CD4-positive, alpha-beta T cell treated with Interleukin-10 for 1 hour (primary cell): ENCODE results near the gene CYSTM1.
A peak's percentile ranks its signal among the peaks of the same experiment; 100 is the strongest.

ENCODE experiments used
- DNase-seq: peaks from one replicate; pipeline ENCODE4 v3.0.0-alpha.2; 2020

CYSTM1 gene

DNA sequence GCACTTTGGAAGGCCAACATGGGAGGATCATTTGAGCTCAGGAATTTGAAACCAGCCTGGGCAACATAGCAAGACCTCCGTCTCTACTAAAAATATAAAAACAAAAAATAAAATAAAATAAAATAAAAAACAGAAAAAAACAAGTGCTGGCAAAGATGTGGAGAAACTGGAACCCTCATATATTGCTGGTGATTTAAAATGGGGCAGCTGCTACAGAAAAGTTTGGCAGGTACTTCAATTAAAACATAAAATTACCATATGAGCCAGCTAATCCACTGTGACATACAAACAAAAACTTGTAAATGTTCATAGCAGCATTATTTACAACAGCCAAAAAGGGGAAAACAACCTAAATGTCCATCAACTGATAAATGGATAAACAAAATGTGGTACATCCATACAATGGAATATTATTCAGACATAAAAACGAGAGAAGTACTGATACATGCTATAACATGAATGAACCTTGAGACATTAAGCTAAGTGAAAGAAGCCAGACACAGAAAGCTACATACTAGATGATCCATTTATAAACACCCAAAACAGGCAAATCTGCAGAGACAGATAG is 85.2 kb downstream of the CYSTM1 start:
- DNase-seq = no peak

DNA sequence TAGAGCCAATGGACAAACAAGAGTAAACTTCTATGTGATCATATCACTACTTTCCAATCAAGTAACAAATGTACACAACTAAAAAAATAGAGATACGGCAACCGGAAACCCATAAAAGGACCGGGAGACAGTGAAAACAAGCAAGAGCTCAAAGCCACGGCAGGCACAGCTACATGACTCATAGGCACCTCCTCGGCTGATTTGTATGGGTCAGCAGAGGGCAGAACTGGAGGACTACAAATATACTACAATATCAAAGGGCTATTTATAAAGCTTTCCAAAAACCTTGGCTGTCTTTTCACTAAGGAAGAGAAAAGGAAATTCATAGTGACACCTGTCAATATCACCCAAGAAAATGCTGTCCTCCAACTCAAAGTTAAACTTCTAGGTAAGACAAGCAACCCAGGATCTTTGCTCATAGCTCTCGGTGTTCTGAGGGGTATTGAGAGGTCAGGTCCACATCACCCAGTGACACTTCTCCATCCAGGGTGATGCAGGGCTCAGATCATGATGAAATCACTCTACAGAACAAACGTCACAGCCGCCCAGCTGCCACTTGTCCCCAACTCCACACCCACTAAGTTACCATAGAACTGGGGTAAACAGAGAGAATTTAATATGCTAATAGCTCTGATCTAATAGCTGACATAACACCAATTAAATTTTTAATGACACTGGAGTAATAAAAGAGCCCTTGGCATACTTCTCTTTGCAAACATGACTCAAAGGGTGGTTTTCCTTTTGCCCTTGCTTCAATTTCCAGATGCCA is 86.6 kb downstream of the CYSTM1 start:
- DNase-seq = peak; percentile 68

DNA sequence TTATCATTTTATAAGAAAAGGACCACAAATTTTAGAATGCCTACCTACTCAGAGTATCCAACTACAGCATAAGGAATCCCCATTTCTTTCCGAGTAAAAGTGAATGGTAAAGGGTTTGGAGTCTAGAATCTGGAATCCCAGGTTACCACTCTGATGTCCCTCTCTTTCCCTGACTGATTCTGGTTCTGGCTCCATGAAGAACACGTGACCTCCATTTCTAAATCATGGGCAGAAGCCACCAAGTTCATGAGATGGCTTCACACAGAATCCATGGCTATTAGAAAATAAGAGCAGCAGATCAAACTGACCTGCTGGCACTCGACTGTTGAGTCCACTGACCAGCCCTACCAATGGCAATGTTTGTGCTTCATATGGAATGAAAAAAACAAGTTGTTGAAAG is 87.2 kb downstream of the CYSTM1 start:
- DNase-seq = no peak

DNA sequence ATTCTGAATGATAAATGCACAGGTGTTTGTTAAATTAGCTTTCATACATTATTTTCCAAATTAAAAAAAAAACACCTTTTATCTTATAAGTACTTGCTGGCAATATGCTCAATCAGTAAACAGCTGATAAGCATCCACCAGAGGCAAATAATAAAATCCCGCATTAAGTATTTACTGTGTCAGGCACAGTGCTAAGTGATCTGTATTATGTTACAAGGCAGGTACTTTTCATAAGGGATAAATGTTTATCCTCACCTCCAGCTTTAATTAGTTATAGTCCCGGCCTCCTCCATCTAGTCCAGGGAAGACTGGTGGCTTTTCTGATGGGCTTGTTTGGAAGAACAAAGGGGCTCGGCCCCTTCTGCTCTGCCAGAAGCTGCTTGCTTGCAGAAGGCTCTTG is 87.9 kb downstream of the CYSTM1 start:
- DNase-seq = no peak

DNA sequence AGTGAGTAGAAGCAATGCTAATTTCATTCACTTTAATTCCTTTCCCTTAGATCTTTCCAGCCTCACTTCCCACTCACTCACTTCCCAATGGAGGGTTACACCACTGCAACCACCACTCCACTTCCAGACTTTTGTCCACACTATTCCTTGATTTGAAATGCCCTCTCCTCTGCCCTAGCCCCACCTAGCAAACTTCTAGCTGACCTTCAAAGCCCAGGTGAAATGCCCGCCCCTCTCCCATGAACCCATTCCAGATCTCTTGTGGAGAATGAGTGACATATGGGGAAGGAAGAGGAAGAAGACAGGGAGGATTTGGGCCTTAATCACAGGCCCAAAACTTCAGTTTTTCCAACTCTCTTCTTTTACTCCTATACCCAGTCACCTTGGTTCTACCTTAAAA is 90.9 kb downstream of the CYSTM1 start:
- no peak for DNase-seq

DNA sequence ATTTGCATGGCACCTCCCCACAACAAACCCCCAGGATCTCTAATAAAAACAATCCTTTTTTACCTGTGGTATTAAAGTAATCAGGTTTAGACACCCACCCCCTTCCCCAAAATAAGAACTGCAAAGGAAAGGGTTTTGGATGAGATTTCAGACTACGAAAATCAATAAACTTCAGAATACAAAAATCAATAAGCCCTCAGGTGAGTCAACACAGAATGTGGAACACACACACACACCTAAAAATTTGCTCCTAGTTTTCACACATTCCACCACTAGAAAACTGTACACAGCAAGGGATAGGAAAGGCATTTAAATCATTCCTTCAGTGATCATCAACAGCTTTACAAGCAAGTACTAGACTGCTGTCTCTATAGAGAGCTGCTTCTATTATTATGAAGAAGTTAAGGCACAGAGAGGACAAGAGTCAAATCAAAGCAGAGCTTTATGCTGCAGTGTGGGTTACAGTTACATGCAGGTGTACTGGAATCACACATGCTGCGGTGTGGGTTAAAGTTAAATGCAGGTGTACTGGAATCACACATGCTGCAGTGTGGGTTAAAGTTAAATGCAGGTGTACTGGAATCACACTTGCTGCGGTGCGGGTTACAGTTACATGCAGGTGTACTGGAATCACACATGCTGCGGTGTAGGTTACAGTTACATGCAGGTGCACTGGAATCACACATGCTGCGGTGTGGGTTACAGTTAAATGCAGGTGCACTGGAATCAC is 91.6 kb downstream of the CYSTM1 start:
- DNase-seq = peak; percentile 15

DNA sequence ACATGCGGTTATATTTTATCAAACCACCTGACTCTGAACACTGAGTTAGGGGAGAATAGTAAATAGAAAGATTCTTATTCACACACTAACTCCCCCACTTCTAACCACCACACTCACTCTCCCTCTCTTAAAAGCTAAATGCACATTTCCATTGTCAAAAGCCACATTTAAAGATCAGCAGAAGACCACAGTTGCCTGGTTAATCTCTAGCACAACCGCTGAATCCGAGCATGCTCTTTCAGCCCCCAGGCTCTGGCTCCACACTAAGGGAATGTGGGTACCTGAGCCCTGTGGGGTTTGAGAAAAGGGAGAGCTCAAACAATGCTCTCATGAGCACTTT is 92.2 kb downstream of the CYSTM1 start:
- no peak for DNase-seq

DNA sequence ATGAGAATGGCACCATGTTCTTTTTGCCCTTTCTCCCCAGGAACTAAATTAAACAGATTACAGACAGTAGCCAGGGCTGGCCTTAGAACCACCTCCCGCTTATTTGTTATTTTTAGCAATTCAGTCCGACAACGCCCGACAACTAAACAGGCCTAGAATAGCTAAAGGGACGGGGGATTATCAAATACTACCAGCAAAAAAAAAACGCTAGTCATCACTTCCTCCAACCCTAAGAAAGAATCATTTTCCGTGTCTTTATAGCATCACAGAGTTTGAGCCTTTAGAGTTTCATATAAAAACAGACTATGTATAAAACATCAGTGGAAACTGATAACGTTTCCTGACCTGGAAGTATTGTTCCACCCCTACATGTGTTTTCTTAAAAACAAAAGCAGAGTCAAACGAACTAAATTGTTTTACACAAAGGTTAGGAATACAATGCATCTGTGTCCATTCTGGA is 92.6 kb downstream of the CYSTM1 start:
- no peak for DNase-seq

DNA sequence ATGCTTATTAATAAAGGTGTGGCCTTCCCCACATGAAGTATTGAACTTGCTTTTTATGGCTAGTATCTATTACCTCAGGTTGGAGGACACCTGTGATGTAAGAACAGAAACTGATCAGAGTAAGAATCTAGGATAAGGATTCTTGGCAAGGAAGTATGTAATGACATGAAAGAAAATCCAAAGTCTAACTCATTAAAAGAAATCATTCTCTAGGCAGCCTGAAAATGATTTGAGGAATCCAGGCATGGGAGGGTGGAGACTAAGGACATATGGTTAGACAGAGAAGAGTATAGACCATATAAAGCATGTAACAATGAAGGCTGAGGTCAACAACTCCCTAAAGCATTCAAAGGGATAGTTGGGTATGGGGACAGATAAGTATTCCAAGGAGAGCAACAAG is 95.0 kb downstream of the CYSTM1 start:
- DNase-seq = no peak

DNA sequence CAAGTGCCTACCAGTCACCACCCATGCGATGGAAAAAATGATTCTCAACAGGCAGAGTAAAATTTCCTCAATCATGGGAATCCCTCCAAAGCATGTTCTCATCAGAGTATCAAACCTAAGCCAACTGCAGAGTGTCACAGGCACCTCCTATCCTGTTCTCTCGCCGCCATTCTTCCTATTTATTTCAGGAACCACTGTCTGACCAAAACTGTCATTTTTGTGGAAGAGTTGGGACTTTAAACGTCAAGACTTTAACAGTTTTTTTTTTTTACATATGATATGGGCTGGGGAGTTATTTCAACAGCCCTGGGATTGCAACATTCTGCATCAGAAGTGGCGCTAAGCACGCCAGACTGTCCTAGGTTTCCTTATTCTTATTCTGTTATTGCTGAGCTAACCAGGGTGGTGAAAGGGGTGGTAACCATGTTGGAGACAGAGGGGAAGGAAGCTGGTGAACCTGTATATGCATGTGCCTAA is 98.5 kb downstream of the CYSTM1 start:
- no peak for DNase-seq

DNA sequence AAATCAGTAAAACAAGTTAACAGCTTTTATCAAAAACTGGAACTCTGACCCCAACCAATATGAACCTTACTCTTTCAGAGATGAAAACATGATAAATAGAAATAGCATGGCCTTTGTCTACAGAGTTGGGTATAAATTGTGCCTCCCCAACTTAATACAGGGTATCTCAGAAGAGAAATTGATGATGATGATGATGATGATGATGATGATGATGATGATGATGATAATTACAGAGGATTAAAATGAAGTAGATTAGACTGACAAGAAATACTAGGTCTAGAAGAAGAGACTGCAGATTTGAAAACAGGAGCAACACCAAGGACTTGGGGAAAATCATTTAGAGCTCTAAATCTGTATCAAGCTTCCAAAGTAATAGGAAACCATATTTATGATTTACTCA is 100.8 kb downstream of the CYSTM1 start:
- no peak for DNase-seq

DNA sequence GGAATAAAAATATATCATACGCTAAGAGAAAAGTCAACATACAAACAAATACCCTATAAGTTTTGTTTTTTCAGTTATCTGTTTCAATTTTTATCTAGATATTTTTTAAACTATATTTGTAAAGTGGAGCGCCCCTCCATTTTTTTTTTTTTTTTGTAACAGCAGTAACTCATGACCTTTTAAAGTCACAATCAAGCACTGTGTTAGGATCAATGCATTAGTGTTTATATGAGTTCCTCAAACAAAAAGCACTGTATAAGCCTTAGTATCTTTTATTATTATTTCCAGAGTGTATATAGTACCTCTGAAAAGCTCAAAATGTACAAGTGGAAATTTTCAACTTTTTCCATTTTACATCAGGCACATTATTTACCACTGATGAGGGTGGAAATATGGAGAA is 107.3 kb downstream of the CYSTM1 start:
- no peak for DNase-seq

DNA sequence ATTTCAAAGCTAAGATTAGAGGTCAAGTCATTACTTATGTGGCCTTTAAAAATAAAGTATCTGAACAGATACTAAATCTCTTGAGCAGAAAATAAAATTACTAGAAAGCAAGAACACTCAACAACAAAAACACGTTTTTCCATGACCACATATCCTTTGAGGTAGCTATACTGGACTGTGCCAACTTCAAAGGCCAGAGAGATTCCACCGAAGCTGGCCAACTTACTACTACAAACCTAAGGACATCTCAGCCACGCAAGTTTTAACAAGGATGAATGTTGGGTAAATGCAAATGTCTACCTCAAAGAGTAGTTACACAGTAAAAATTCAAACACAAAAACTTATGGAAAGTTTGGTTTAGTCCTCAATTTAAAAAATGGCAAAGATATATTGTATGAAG is 109.0 kb downstream of the CYSTM1 start:
- DNase-seq = no peak

DNA sequence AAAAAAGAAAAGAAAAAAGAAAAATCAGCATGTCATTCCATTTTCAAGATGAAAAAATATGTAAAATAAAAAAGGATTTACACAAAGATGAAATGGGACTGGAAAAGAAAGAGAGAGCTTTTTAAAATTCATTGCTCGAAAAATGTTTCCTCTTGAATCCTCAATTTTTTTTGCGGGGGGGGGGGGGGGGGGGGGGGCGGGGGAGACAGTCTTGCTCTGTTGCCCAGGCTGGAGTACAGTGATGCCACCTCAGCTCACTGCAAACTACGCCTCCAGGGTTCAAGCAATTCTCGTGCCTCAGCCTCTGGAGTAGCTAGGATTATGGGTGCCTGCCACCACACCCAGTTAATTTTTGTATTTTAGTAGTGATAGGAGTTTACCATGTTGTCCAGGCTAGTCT is 111.4 kb downstream of the CYSTM1 start:
- no peak for DNase-seq

DNA sequence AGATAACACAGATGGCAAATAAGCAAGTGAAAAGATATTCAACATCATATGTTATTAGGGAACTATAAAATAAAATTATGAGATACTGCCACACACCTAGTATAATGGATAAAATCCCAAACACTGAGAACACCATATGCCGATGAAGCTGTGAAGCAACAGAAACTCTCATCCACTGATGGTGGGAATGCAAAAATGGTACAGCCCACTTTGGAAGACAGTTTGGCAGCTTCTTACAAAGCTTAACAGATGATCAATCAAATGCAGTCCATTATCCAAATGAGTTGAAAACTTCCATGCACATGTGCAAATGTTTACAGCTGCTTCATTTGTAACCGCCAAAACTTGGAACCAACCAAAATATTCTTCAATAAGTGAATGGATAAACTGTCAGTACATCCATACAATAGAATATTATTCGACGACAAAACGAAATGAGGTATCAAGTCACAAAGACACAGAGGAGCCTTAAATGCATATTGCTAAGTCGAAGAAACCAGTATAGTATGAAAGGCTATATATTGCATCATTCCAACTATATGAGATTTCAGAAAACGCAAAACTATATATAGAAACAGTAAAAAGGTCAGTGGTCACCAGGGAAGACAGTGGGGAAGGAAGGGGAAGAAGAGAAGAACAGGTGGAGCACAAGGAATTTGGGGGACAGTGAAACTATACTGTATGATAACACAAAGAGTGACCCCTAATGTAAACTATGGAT is 113.0 kb downstream of the CYSTM1 start:
- DNase-seq = no peak

DNA sequence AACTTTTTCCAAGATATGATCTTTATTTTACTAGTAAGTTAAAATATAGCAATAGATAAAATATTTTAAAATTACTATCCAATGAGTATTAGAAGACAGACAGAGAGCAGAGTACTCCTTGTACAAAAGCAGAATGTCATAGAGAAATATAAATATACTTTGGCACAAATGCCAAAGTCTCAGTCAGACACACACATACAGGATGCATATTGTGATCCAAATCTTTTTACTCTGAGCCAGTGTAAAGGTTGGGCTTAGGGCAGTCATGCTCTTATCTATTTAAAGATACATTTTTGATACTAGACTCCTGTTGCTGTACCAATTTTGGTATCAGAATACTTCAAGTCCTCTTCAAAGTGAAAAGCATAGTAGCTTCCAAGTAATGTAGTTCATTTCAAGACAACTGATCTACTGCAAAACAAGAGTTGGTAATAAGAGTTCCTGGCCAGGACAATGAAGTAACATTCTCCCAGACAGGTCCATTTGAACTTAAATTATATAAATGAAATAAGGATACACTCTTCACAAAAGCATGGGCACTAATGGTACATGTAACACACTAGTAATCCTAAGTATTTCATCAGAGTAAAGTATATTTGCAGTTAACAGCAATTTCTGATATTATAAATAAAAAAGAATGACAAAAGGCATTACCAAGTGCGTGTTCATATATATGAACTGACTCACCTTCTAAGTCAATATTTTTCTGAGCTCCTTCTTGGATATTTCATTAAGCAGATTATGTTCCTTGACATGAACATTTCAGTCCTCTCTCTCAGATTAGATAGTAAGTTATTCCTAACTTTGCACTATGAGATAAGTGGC is 117.4 kb downstream of the CYSTM1 start:
- DNase-seq = no peak
